Right lobe of liver (tissue), 6 donors: ENCODE measurements around the gene CFAP157. TPM values are rescaled to one million over a fixed set of nuclear protein-coding genes. Genes with fewer than 3 reads are reported as not detected.

Source experiments
- ATAC-seq, 4 donors: fragments of 200-7000 bp; cut with Tn5 transposase; one replicate each; pipeline ENCODE4 v1.9.1; 2020; ENCODE audit warnings: mild to moderate bottlenecking in 4 of 4, moderate library complexity in 4 of 4
- DNase-seq, 3 donors: peaks; one replicate each; pipeline ENCODE4 v3.0.0-alpha.2; 2020
- H3K27ac ChIP-seq, 3 donors: fragments of 200-600 bp; one replicate each; pipeline ENCODE4 v1.8.0; 2022
- H3K27me3 ChIP-seq, 2 donors: fragments of 200-600 bp; one replicate each; pipeline ENCODE4 v1.8.0; 2022
- H3K36me3 ChIP-seq, 4 donors: fragments of 200-600 bp; sonication (generic) in 1 of 4; one replicate each; pipeline versions ENCODE4 v1.5.1 to v1.8.0; 2017 to 2022; ENCODE audit warnings: control low read depth in 1 of 4
- H3K4me1 ChIP-seq, 4 donors: fragments of 200-600 bp; sonication (generic) in 1 of 4; one replicate each; pipeline versions ENCODE4 v1.5.1 to v1.8.0; 2017 to 2022; ENCODE audit warnings: control low read depth in 1 of 4
- H3K4me3 ChIP-seq, 3 donors: fragments of 200-600 bp; one replicate each; pipeline ENCODE4 v1.8.0; 2022
- H3K9me3 ChIP-seq, 4 donors: fragments of 200-600 bp; sonication (generic) in 1 of 4; one replicate each; pipeline versions ENCODE4 v1.5.1 to v1.8.0; 2017 to 2022; ENCODE audit warnings: control low read depth in 1 of 4
- POLR2A ChIP-seq: fragments of 450-650 bp; IDR thresholded peaks from one replicate; pipeline ENCODE4 v1.6.1; 2017; ENCODE audit warnings: antibody characterized with exemption, mild to moderate bottlenecking
- WGBS: methylation state at CpG from one replicate; pipeline ENCODE4 v1.1.6; 2018; ENCODE audit warnings: low coverage, low lambda C conversion rate; ENCODE audit not compliant: insufficient coverage; ENCODE audit errors: missing lambda C conversion rate; 5-methylcytosine and 5-hydroxymethylcytosine counted together
- intact Hi-C, 2 donors: fragments of 100-400 bp; cut with DNase I; formaldehyde crosslinking; loops; one replicate each; pipeline versions ENCODE4 v1.11.2 to v1.14.1; 2022
- total RNA-seq, 6 experiments: library from RNA; depleted of rRNA in 2 of 6; stranded (reverse); fragments of >200 nt in 2 of 6; fragmentation: NEBNext Ultra II Directional in 3 of 6; extraction: Animal tissue kit (Norgen Biotek cat#: 25700) in 3 of 6; gene quantifications; one replicate each; pipeline versions ENCODE4 v1.1.0 to v1.2.4, GENCODE V29; 2016 to 2023
- TF ChIP-seq, protein P1 (sequence below), 4 donors: fragments of 200-600 bp in 3 of 4; fragments of 450-650 bp in 1 of 4; IDR thresholded peaks; one replicate each; pipeline versions ENCODE4 v1.5.1 to v1.8.0; 2016 to 2022; ENCODE audit warnings: antibody characterized with exemption in 4 of 4, mild to moderate bottlenecking in 2 of 4
- donor health status: DM: no; HTN: yes; CAD: no.
- donor health status: DM: no; HTN: no; CAD: no.
- donor health status: DM: no; HTN: no; CAD: no.
- donor health status: DM: no; HTN: yes; CAD: no.
- donor health status: DM: no; HTN: yes; CAD: no.

Gene CFAP157
- total RNA-seq, 6 experiments from 2014 or later = 0.10 TPM; not detected in 5

DNA sequence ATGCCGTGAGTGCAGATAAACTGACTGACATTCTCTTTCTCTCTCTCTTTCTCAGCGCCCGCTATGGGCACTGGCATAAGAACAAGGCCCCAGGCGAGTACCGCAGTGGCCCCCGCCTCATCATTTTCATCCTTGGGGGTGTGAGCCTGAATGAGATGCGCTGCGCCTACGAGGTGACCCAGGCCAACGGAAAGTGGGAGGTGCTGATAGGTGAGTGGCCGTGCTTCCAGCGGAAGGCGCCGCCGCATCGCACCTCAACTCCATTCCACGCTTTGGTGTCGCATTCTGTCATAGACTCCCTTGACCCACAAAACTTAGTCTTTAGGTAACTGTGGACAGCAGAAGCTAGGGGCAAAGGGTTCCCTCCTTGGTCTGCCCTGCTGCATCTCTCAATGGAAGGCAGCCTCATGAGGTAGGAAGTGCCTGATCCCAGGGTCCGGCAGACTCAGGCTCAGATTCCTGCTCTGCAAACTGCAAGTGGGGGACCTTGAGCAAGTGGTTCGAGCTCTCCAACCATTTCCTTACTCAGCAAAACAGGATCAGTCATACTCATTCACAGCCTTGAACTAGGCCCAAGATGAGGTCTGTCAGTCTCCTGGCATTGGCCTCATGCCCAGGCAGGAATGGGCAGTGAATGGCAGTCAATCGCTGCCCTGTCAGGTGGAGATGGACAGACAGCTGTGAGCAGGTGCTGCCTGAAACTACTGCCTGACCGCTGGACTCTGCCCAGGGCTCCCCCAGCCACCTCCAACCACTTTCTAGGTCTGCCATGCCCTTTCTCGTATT, 24.2 kb upstream of the CFAP157 start:
- DNase-seq (peak in 2 of 3 donors; percentile 36 to 67), ATAC-seq (peak; percentile 17 to 86 (median 52))
- Histone ChIP-seq H3K4me3 (no peak overlapping the region), H3K4me1 (no peaks in the 10 kb centered on the region), H3K36me3 (no peaks in the 10 kb centered on the region), H3K27me3 (no peaks in the 10 kb centered on the region), H3K9me3 (no peaks in the 10 kb centered on the region), H3K27ac (no peak overlapping the region)
- TF ChIP-seq, protein P1, sequence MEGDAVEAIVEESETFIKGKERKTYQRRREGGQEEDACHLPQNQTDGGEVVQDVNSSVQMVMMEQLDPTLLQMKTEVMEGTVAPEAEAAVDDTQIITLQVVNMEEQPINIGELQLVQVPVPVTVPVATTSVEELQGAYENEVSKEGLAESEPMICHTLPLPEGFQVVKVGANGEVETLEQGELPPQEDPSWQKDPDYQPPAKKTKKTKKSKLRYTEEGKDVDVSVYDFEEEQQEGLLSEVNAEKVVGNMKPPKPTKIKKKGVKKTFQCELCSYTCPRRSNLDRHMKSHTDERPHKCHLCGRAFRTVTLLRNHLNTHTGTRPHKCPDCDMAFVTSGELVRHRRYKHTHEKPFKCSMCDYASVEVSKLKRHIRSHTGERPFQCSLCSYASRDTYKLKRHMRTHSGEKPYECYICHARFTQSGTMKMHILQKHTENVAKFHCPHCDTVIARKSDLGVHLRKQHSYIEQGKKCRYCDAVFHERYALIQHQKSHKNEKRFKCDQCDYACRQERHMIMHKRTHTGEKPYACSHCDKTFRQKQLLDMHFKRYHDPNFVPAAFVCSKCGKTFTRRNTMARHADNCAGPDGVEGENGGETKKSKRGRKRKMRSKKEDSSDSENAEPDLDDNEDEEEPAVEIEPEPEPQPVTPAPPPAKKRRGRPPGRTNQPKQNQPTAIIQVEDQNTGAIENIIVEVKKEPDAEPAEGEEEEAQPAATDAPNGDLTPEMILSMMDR (IDR thresholded peaks at IDR 0.05) = no peak
- TF ChIP-seq POLR2A = no peak
- WGBS = 88% methylated on average over 17 of the region's 23 CpGs
- intact Hi-C loops = no loop called here

DNA sequence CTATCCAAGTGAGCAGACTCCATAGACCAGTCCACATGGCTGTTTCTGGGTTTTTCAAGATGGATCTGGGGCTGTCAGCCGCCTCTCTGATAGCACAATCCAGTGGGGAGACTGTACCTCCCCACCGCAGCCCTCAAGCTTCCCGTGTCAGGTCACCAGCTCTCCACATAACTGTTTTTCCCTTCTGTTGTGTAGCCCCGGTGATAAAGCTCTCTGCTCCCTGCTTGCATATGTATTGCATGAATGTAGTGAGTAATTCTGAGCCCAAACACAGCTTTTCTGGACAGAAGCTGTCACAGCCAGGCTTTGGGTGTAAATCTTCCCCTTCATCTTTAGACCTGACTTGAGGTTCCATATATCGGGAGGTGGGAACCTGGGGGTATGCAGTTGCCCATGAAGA, 23.1 kb upstream of the CFAP157 start:
- H3K4me3 ChIP-seq = no peak overlapping the region
- H3K9me3 ChIP-seq = no peaks in the 10 kb centered on the region
- H3K4me1 ChIP-seq = no peaks in the 10 kb centered on the region
- 77% methylated on average over 3 of the region's 5 CpGs for WGBS
- H3K36me3 ChIP-seq = no peaks in the 10 kb centered on the region
- TF ChIP-seq POLR2A = no peak
- TF ChIP-seq, protein P1 (IDR thresholded peaks at IDR 0.05) = no peak
- H3K27me3 ChIP-seq = no peaks in the 10 kb centered on the region
- H3K27ac ChIP-seq = no peak overlapping the region
- DNase-seq (no peak), ATAC-seq (no peak)
- intact Hi-C loops = no loop called here

DNA sequence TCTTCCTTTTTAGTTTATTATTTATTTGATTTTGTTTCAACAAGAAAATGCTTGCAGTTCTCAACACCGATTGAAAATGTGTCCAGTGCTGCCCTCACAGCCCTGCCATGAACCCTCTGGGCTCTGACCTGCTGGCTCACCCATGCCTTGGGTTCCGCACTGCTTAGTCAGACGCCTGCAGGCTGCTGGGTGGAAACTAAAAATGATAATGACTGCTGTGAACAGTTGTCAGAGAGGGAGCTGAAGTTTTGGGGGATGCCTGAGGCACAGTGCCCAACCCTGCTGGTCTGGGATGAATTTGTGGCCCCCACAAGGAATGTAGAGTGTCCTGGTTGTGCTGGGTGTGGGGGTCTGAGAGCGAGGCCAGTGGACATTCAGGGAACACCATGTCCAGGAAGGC, 22.2 kb upstream of the CFAP157 start:
- H3K4me3 ChIP-seq = no peak overlapping the region
- TF ChIP-seq, protein P1 (IDR thresholded peaks at IDR 0.05) = no peak
- TF ChIP-seq POLR2A = no peak
- H3K9me3 ChIP-seq = no peaks in the 10 kb centered on the region
- intact Hi-C loops = no loop called here
- H3K27ac ChIP-seq = no peak overlapping the region
- WGBS = 87% methylated on average over 3 of the region's 4 CpGs
- DNase-seq (no peak), ATAC-seq (no peak)
- no peaks in the 10 kb centered on the region for H3K4me1 ChIP-seq
- no peaks in the 10 kb centered on the region for H3K27me3 ChIP-seq
- no peaks in the 10 kb centered on the region for H3K36me3 ChIP-seq

DNA sequence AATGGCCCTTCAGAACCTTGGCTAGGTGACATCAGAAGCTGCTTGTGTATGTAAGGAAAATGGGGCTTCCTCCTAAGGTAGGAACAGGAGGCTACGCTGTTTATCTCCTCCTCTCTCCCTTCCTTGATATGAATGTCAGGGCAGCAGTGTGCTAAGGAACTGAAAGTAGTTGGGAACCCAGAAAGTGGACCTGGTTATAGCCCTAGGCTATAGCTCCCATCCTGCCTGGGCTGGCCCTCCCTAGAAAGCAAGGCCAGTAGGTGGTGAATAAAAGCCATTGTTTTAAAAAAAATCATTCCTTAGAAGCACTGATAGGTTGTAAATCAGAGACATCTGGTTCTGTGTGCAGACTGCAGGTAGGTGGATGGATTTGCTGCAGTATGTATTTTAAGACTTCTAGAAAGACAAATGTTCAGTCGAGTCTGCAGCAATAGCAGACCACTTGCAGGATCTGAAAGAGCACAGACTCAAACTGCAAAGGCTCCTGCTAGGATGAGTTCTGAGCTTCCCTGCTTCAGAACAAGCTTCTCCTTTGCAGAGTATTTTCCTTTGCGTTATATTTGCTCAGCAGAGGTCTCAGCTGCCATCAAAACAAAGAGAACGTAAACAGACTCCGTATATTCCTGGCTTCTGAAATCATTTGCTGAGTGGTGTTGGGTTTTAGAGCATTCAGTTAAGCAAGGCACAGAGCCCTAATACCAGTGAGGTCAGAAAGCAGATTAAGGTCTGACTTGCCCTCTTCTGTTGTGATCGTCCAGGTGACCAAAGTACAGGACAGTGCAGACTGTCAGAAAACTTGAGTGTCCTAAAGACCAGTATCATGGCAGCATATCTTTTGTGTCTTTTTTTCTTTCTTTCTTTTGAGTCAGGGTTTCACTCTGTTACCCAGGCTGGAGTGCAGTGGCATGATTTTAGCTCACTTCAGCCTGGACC, 20.1 kb upstream of the CFAP157 start:
- Histone ChIP-seq H3K36me3 (no peaks in the 10 kb centered on the region), H3K4me3 (no peak overlapping the region), H3K27ac (no peak overlapping the region), H3K4me1 (no peaks in the 10 kb centered on the region), H3K27me3 (no peaks in the 10 kb centered on the region), H3K9me3 (no peaks in the 10 kb centered on the region)
- WGBS = 77% methylated on average over 5 of the region's 6 CpGs
- ATAC-seq (peak in 1 of 4 donors; percentile 56), DNase-seq (no peak)
- no peak for TF ChIP-seq POLR2A
- TF ChIP-seq, protein P1 (IDR thresholded peaks at IDR 0.05) = no peak
- intact Hi-C loops = no loop called here
